NT2/D1 (cell line): ENCODE results near the gene KIF3A.
A peak's percentile ranks its signal among the peaks of the same experiment; 100 is the strongest.

Experiments used
- DNase-seq: peaks from one replicate; pipeline ENCODE4 v3.0.0-alpha.2; 2011; ENCODE audit warnings: low read depth, low spot score
- H3K27me3 ChIP-seq: 2 replicates; pipeline ENCODE4 v1.6.0; 2011; ENCODE audit warnings: mild to moderate bottlenecking; ENCODE audit not compliant: insufficient read length, insufficient read depth
- H3K36me3 ChIP-seq: 2 replicates; pipeline ENCODE4 v1.6.1; 2011; ENCODE audit warnings: mild to moderate bottlenecking, low read length, mixed read lengths; ENCODE audit not compliant: insufficient read depth, insufficient read length
- H3K4me1 ChIP-seq: 2 replicates; pipeline ENCODE4 v1.5.1; 2011; ENCODE audit not compliant: insufficient read depth, insufficient read length
- H3K4me3 ChIP-seq: 2 replicates; pipeline ENCODE4 v1.5.1; 2011; ENCODE audit warnings: low read depth; ENCODE audit not compliant: insufficient read length
- H3K9ac ChIP-seq: 2 replicates; pipeline ENCODE4 v1.6.0; 2011; ENCODE audit warnings: low read depth; ENCODE audit not compliant: insufficient read length
- H3K9me3 ChIP-seq: 2 replicates; pipeline ENCODE4 v1.5.1; 2011; ENCODE audit warnings: mild to moderate bottlenecking, low read length; ENCODE audit not compliant: insufficient read depth
- SUZ12 ChIP-seq: IDR thresholded peaks from 2 replicates; pipeline ENCODE4 v1.6.1; 2011; ENCODE audit not compliant: insufficient read length, insufficient read depth; ENCODE audit errors: extremely low read depth
- YY1 ChIP-seq: IDR thresholded peaks from 2 replicates; pipeline ENCODE4 v1.6.1; 2011; ENCODE audit not compliant: insufficient read length, insufficient read depth
- ZNF274 ChIP-seq: IDR thresholded peaks from 2 replicates; pipeline ENCODE4 v1.6.1; 2011; ENCODE audit warnings: mild to moderate bottlenecking, low read depth, low read length

The KIF3A gene

GRCh38 chr5:132746954-132747615 is 9.7 kb upstream of the KIF3A start, which contains the start of gene CCNI2:
CCNI2 (plus strand) TSS chr5:132747426; CDS start chr5:132747496, 70 bp downstream.
- Histone ChIP-seq H3K27me3 (peaks cover 37% of the 10 kb centered on the region), H3K4me1 (no peaks in the 10 kb centered on the region), H3K9me3 (no peaks in the 10 kb centered on the region; the same call in 1 of the 2 replicates), H3K4me3 (peak within 1 kb of the TSS; percentile 46), H3K36me3 (no peaks in the 10 kb centered on the region), H3K9ac (peak within 1 kb of the TSS; percentile 67)
- TF ChIP-seq SUZ12 (no peak), YY1 (no peak), ZNF274 (no peak)
- peak; percentile 50 for DNase-seq

- H3K36me3 ChIP-seq: no peaks in the 10 kb centered on the region
- H3K9ac ChIP-seq: no peak overlapping the region
- DNase-seq: no peak
- peak overlapping the region; percentile 46 for H3K4me3 ChIP-seq
- TF ChIP-seq SUZ12: no peak
- TF ChIP-seq YY1: no peak
- no peak for TF ChIP-seq ZNF274
- H3K4me1 ChIP-seq: no peaks in the 10 kb centered on the region
- H3K27me3 ChIP-seq: peaks cover 37% of the 10 kb centered on the region
- no peaks in the 10 kb centered on the region; the same call in 1 of the 2 replicates for H3K9me3 ChIP-seq
Measured at GRCh38 chr5:132746592-132746953, 9.2 kb upstream of the KIF3A start.

GRCh38 chr5:132744659-132745058 is 7.3 kb upstream of the KIF3A start:
- Histone ChIP-seq H3K9me3 (no peaks in the 10 kb centered on the region; the same call in 1 of the 2 replicates), H3K4me1 (no peaks in the 10 kb centered on the region), H3K36me3 (no peaks in the 10 kb centered on the region), H3K9ac (no peak overlapping the region), H3K4me3 (no peak overlapping the region), H3K27me3 (peaks cover 34% of the 10 kb centered on the region)
- TF ChIP-seq SUZ12 (no peak), YY1 (no peak), ZNF274 (no peak)
- DNase-seq: no peak

- DNase-seq: no peak
- no peaks in the 10 kb centered on the region for H3K36me3 ChIP-seq
- no peak overlapping the region for H3K9ac ChIP-seq
- H3K9me3 ChIP-seq: no peaks in the 10 kb centered on the region; the same call in 1 of the 2 replicates
- no peaks in the 10 kb centered on the region for H3K4me1 ChIP-seq
- H3K27me3 ChIP-seq: peaks cover 25% of the 10 kb centered on the region
- TF ChIP-seq ZNF274 (no peak), SUZ12 (no peak), YY1 (no peak)
- H3K4me3 ChIP-seq: no peak overlapping the region
Measured at GRCh38 chr5:132742626-132743025, 5.3 kb upstream of the KIF3A start.

- Histone ChIP-seq H3K9ac (no peak overlapping the region), H3K9me3 (no peaks in the 10 kb centered on the region; the same call in 1 of the 2 replicates), H3K4me3 (no peak overlapping the region), H3K27me3 (peaks cover 20% of the 10 kb centered on the region), H3K36me3 (no peaks in the 10 kb centered on the region), H3K4me1 (no peaks in the 10 kb centered on the region)
- TF ChIP-seq SUZ12 (no peak), YY1 (no peak), ZNF274 (no peak)
- DNase-seq: no peak
Measured at GRCh38 chr5:132742158-132742557, 4.8 kb upstream of the KIF3A start.

- DNase-seq: no peak
- no peaks in the 10 kb centered on the region for H3K36me3 ChIP-seq
- no peak overlapping the region for H3K9ac ChIP-seq
- H3K4me1 ChIP-seq: no peaks in the 10 kb centered on the region
- no peaks in the 10 kb centered on the region; the same call in 1 of the 2 replicates for H3K9me3 ChIP-seq
- peaks cover 9% of the 10 kb centered on the region for H3K27me3 ChIP-seq
- TF ChIP-seq SUZ12 (no peak), YY1 (no peak), ZNF274 (no peak)
- H3K4me3 ChIP-seq: no peak overlapping the region
Measured at GRCh38 chr5:132739232-132739631, 1.9 kb upstream of the KIF3A start.

GRCh38 chr5:132737982-132738681 is 786 bp upstream of the KIF3A start:
- TF ChIP-seq SUZ12 (no peak), ZNF274 (no peak), YY1 (no peak)
- no peaks in the 10 kb centered on the region; the same call in 1 of the 2 replicates for H3K9me3 ChIP-seq
- peaks cover 9% of the 10 kb centered on the region for H3K27me3 ChIP-seq
- no peaks in the 10 kb centered on the region for H3K4me1 ChIP-seq
- no peak for DNase-seq
- no peak overlapping the region for H3K4me3 ChIP-seq
- H3K36me3 ChIP-seq: peaks cover 2% of the 10 kb centered on the region
- H3K9ac ChIP-seq: peak overlapping the region; percentile 21
